ENCODE data around the gene GMFB.
A peak's percentile ranks its signal among the peaks of the same experiment; 100 is the strongest.

GMFB gene

DNA sequence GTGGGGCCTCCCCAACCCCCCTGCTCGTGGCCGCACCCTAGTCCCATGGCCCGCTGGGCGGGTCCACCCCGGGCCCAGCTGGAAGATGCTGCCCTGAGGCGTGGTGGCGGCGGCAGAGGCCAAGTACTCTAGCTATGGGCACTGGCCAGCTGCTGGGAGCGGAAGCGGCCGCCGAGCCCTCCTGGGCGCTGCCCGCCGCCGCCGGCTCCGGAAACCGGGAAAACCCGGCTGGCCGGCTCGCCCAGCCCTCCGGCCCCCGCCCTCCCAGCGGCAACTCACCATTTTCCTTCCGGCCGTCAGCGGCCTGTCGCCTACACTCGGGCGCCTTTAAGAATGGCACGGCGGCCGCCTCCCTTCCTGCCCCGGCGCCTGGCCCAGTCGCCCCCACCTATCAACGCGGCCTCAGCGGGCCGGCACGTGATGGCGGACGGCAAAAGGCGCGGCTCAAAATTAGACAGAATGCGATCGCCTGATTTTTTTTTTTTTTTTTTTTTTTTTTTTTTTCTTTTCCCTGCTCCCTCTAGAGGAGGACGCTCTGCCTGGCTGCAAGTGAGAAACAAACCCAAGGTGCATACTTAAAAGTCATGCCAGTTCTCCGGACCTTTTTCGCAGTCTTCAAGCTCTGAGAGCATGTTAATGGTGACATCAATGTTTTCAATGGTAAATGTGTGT, at the start of gene GMFB:
Gene GMFB (minus strand): TSS at position 335 of the 672 bp plus-strand sequence. CDS start 53 bp downstream, at position 282.
- peak; percentile 89 for DNase-seq

DNA sequence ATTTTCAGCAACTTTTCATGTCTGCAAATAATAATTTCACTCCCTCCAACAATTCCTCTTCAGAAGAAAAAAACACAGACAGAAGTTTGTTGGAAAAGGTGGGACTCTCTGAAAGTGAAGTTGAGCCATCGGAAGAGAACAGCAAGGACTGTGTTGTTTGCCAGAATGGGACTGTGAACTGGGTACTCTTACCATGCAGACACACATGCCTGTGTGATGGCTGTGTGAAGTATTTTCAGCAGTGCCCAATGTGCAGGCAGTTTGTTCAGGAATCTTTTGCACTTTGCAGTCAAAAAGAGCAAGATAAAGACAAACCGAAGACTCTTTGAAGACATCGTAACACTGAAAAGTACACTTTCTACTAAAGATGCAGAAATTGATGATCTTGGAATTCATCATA, 49.3 kb upstream of the GMFB start:
- no peak for DNase-seq

DNA sequence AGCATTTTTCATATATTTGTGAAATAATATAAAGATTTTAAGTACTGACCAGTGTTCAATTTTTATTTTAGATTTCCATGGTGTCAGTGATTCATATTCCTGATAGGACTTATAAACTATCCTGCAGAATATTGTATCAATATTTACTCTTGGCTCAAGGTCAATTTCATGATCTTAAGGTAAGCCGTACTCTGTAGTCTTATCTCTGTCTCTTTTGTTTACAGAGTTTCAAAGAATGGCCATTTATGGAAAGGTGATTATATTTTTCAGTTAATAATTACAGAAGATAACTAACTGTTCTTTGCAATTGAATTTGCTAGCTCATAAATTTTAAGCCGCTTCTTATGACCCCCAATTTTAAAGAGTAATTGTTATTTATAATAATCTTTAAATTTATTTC, 48.9 kb upstream of the GMFB start:
- DNase-seq, result no peak

DNA sequence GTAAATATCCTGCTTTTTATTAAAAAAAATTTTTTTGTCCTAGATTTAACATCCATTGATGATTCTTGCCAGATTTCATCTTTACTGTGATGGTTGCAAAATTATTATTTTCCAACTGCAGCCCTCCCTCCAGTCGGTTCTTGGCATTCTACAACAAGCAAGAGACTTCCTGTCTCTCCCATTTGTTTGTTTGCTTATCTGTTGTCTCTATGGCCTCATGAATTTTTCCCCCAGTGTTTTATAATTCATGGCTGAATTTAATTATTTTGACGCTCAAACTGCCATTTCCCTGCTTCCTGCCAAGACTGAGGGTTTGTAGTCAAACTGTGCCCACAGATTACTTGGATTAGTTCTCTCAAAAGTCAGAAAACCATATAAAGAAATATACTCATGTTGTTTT, 46.9 kb upstream of the GMFB start:
- DNase-seq, result no peak

DNA sequence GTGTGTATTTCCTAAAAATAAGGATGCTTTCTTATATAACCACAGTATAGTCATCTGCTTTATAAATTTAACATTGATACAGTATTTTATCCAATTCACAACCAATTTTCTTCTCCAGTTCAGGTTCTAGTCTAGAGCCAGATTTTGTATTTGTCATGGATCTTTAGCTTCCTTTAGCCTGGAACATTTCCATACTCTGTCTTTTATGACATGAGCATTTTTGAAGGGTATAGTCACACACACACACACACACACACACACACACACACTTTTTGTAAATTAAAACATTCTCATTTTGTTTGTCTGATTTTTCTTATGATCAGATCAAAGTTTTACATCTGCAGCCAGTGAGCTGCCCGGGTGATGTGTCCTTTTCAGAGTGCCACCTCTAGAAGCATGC, 46.3 kb upstream of the GMFB start:
- DNase-seq, result no peak

DNA sequence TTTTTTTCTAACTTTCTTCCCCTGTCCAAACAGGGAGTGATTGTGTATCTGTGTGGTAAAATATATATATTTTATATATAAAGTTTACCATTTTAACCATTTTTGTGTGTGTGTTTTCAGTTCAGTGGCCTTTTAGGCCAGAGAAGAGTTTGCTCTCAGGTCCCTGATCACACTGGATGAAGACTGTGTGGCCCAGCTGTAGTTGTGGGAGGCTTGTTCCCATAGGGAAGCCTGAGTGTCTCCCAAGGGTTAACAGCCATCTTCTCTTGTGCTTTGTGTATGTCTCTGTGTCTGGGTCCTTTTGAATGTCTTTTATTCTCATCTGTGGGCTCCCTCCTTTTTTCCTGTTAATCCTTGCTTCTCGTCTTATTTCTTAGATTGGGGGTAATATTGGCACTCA, 44.3 kb upstream of the GMFB start:
- no peak for DNase-seq

DNA sequence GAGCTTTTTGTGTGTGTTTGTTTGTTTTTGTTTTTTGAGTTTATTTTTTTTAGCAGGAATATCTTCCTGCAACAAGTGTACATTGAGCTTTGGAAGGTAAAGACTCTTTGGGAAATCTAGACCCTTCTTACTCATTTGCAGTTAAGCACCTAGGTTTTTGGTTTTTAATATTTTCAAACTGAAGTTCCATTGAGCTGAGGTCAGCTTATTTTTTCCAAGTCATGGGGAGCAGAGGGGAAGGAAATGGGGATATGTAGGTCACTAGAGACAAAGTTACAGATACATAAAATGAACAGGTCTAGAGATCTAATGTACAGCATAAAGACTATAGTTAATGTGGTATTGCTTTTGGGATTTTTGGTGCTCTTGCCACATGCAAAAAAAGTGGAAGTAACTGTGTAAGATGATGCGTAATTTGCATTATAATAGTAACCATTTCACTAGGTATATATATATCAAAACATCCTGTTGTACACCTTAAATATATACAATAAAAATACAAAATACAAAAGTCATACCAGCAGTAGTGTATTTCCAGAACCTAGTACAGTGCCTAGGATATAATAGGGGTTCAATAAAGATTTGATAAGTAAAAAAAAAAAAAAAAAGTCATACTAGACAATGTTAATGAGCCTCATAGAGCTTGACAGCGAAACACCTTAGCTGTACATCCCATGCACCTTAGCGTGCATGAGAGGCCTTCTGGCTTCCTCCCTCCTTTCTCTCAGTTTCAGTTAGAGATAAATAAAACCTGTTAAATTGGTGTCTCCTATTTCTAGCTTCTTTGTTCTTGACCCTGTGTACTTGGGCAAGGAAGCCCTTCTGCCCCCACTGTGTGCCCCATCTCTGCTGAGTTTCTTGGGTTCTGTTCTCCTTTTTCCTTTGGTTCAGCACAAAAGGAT, 43.6 kb upstream of the GMFB start:
- DNase-seq, result no peak

DNA sequence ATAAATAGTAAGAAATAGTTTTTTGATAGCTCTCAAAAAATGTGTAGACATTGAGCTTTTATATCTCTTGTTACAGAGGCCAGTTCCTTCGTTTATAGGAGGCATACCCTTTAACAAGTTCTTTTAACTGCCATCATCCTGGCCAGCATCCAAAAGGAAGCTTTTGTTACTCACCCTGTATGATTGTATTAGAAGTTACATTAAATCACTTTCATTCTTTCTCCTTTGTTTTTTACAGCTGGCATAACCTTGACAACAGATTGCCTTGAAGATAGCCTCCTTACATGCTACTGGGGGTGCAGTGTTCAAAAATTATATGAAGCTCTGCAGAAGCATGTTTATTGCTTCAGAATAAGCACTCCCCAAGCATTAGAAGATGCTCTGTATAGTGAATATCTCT, 41.0 kb upstream of the GMFB start:
- no peak for DNase-seq

DNA sequence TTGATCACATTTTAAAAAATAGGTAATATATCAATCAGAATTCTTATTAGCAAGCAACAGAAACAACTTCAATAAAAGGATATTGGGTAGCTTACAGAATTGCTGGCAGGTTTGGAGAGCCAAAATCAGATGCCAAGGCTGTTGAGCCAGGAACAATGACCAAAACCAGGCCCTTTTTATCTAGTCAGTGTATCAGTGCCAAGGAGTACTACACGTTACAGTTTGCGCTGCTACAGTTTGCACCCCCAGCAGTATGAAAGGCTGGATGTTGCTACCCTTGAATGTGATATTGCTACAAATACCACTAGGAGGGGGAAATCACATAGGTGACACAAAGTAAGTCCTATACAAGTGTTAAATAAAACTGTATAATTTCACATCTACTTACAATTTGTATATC, 40.2 kb upstream of the GMFB start:
- no peak for DNase-seq

DNA sequence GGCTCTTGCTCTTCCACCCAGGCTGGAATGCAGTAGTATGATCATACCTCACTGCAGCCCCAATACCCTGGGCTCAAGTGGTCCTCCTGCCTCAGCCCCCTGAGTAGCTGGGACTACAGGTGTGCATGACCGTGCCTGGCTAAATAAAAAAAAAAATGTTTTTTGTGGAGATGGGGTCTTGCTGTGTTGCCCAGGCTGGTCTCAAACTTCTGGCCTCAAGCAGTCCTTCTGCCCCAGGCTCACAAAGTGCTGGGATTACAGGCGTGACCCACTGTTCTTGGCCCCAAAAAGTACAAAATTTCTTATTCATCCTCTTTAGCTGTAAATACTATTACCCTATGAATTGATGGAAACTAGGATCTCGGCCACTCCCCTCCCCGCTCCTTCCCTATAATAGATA, 35.6 kb upstream of the GMFB start:
- DNase-seq, result no peak

DNA sequence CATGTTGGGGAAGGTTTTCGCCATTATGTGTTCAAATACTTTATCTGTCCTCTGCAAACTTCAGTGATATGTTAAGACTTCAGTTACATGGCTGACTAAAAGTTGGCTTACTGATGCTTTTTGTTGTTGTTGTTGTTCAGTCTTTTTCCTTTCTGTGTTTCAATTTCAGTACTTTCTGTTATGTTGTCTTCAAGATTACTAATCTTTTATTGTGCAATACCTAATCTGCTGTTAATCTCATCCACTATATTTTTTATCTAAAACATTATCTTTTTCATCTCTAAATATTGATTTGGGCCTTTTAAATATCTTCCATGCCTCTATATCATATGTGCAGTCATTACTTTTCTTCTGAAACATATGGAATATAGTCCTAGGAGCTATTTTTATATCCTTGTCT, 27.9 kb upstream of the GMFB start:
- no peak for DNase-seq

DNA sequence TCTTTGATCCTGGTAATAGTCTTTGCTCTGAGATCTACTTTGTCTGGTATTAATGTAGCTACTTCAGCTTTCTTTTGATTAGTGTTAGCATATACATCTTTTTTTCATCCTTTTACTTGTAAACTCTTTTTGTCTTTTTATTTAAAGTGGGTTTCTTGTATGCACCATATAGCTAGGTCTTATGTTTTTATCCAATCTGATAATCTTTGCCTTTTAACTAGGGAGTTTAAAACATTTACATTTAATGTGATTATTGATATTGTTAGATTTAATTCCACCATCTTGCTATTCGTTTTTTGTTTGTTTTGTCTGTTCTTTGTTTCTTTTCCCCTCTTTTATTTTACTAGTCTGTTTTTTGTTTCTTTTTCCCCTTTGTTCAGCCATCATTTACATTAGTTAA, 26.9 kb upstream of the GMFB start:
- no peak for DNase-seq

DNA sequence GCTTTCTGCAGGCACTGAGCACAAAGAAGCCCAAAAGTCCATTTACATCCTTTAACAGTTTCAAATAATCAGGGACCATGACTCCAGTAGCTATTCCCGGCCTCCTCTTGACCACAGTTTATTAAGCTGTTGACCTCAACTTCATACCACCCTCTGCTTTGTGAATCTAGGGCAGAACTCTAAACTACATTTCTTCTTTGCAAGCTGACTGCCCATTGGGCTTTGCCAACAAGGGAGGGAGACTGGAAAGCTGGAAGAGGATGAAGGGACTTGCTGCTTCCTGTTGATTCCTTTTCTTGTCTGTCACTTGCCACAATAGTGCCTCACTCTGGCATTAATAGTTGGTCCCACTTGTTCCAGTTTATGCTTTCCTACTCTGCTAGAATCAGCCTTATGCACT, 23.6 kb upstream of the GMFB start:
- no peak for DNase-seq

DNA sequence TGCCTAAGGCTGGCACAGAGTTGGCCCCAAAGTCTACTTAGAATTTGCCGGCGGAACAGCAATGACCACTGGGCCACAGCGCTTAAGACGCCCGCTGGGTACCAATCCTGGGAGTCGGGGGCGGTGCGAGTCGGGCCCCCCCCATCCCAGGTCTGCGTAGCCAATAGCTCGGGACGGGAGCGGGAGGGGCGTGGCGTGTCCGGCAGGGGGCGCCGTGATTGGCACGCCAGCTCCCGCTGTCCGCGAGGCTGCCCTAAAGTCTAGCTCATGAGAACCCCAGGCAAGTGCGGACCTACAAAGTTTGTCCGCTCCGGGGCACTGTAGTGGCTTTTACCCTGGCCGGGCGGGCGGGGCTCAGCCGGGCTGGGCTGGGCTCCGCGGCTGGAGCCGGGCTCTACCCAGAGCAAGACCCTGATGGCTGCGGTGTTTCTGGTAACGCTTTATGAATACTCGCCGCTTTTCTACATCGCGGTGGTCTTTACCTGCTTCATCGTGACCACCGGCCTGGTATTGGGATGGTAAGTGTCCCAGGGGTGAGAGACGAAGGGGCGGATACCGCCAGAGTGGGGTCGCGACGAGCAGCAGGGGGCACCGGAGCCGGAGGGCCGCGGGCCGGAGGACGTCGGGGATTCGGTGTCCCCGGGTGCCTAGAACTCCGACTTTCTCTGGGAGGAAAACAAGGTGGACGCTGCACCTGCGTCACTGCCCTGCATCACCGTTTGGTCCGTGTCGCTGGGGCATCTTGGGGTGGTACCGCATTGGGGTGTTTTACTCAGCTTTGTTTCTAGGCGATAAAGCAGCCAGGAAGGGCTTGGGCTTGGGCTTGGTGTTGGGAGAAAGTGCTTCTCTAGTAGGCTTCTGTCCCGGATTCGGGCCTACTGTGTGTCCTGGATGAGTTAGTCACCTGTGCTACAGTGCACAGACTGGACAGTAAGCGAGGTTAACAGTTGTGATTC, 21.0 kb upstream of the GMFB start, which contains the start of gene CGRRF1:
Gene CGRRF1 (plus strand): TSS at position 361 of the 956 bp plus-strand sequence. CDS start 54 bp downstream, at position 415.
- peak; percentile 96 for DNase-seq

DNA sequence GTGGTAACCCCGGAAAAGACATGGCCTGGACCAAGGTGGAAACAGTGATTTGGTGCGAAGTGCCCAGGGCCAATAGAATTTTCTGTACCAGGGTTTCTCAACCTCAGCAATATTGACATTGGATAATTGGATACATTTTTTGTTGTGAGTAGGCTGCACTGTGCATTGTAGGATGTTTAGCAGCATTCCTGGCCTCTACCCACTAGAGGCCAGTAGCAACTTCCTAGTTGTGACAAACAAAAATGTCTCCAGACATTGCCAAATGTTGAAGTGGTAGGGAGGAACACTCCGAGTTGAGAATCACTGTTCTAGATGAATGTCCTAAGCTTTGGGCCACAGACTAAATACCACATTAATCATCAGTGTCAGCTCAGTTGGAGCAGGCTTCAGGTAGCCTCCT, 14.7 kb upstream of the GMFB start:
- DNase-seq, result no peak

DNA sequence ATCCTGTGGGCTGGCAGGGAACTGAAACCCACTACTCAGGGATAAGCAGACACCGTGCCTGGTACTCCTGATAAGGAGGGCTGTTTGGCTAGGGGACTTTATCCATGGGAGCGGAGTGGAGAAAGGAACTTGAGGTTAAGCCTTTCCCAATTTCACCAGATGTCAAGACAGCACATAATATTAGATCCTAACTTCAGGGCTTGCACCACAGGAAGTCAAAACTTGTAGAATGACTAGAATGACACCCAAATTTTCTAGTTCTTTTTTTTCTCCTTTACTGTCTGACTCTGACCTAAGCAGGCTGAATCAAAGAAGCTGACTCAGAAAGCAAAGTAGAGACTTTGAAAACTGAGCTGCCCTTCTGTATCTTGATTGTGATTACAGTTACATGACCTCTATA, 13.8 kb upstream of the GMFB start:
- no peak for DNase-seq

DNA sequence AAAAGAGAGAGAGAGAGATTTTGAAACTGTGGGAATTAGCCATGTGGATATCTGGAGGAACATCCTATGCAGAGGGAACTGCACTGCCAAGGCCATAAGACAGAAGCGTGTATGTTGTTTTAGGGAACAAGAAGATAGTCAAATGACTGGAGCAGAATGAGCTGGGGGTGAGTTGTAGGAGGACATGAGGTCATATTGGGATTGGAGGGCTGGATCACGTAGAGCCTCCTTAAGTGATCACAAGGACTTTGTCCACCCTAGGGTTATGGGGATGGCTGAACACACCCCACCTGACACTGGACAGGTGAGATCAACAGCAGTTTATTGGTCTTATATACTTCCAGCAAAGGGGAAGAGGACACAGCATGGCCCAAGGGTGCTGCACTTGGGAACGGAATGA, 12.7 kb upstream of the GMFB start:
- DNase-seq, result no peak

DNA sequence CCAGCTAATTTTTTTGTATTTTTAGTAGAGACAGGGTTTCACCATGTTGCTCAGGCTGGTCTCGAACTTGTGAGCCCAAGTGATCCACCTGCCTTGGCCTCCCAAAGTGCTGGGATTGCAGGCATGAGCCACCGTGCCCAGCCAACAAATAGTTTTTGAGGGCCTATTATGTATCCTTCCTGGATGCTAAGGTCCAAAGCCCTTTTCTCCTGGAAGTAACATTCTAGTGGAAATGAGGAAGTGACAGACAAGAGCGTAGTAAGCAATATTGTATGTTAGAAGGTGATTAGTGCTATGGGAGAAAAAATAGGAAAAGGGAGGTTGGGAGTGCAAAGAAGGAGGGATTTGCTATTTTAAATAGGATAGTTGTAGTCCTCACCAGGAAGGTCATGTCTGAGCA, 12.0 kb upstream of the GMFB start:
- no peak for DNase-seq

DNA sequence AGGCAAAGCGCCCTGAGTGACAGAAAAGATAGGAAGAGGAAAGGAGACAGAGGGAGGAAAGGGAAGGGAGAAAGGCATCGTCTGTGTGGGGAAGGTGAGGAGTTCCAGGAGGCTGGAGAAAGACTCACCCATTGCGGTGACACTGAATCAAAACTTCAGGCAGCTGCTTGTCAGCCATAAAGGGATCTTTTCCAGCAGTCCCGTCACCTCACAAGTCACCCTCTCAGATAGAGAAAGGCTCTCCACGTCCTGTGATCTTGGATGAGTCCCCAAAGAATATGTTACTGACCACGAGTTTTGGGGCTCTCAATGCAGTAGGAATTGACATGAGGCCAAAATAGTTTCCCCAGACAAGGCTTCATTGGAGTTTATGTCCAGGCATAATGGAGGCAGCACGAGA, 9.8 kb upstream of the GMFB start:
- DNase-seq, result no peak

DNA sequence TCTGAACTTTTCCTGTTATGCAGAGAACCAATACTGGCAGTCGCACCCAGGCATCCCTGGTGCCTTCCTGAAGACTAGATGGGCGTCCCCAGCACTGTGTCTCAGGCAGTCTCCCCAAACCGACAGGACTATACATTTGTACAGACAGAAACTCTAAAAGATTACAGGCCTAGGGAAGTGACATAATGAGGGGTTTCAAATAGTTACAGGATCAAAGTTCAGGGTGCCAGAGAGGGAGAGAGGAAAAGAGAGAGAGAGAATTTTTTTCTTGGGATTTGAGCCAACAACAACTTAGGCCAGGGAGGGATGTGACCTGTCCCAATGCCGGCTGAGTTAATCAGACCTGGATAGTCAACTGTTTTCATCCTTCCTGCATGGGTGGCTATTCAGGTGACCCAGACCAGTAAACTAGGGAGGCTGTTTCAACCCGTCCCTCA, 9.3 kb upstream of the GMFB start:
- no peak for DNase-seq

DNA sequence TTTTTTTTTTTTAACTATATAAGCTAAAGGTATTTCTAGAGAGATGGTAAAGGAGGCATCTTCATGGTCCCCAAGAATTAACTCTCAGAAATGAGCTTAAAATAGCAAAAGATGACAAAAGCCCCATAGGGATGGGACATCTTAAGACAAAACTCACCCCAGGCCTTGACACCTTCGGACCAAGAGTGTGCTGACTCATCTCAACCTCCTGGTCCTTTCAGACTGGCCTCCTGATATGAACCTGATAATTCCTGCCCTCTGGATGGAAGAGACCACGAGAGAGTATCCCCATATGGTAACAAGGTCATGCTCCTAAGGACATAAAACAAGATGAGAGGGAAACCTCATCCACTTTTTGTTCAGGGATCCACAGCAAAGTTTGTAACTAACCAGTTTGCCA, 8.4 kb upstream of the GMFB start:
- DNase-seq, result no peak

DNA sequence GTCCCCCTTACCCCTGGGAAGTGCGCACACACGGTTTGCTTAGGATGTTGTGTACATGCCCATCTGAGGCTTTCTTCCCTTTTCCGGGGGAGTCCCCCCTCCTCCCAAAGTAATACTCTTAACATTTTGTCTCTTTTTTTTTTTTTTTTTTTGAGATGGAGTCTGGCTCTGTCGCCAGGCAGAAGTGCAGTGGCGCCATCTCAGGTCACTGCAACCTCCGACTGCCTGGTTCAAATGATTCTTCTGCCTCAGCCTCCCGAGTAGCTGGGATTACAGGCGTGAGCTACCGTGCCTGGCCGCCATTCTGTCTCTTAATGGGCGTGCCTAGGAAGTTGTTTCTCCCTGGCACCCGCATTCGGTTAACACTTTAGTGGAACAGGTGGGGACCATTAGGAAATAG, 4.5 kb upstream of the GMFB start:
- DNase-seq, result no peak

Measured in activated T-cell treated with anti-CD3 and anti-CD28 coated beads, Interleukin-2, amount 50 U/mL, for 1 hour (primary cell).